Gastroesophageal sphincter (tissue), 3 donors: ENCODE measurements around the gene KRTAP1-1.

Experiments used
- CTCF ChIP-seq, 4 experiments: fragments of 200-600 bp in 2 of 4; fragments of 450-650 bp in 2 of 4; sonication (generic) in 1 of 4; IDR thresholded peaks; one replicate each; pipeline ENCODE4 v1.5.1; 2017 to 2019; ENCODE audit warnings: antibody characterized with exemption in 4 of 4, mild to moderate bottlenecking in 2 of 4, moderate library complexity in 2 of 4
- POLR2AphosphoS5 ChIP-seq: sonication (generic); formaldehyde crosslinking; IDR thresholded peaks from one replicate; pipeline ENCODE4 v1.6.1; 2017; ENCODE audit warnings: antibody characterized with exemption

DNA sequence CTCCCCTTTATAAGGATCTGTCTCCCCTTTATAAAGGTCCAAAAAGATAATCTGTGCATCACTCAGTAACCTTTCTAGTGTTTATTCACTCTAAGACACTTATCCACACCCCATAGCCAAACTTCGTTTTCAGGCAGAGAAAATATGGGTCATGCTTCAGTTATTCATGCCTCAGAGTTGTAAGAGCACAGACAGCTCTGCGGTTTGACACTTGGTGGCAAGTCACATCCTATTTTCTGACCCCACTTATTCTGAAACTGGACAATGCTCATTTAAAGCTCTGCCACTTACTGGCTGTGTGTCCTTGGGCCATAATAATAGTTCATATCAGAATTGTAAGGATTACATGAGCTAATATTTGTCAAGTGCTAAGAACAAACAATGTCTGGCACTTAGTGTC lies 7.9 kb upstream of the KRTAP1-1 start:
- TF ChIP-seq POLR2AphosphoS5 = no peak
- TF ChIP-seq CTCF (IDR thresholded peaks at IDR 0.05) = no peak
